ENCODE results near the gene OOSP3. TPM values are rescaled to one million over a fixed set of nuclear protein-coding genes. Genes with fewer than 3 reads are reported as not detected.

Gene OOSP3
- polyA plus RNA-seq, 1 of the 3 experiments (the other 2 are of a cell fraction), result not detected

- Histone ChIP-seq H3F3A (replicated peaks; ENCODE audit: insufficient read depth) (no peaks in the 10 kb centered on the region), H3K4me3 (ENCODE audit: low read depth in 2 of 2, low read length in 1 of 2) (no peak within 1 kb of the TSS), H2AFZ (ENCODE audit: low read depth) (no peak within 1 kb of the TSS), H3K4me2 (no peak within 1 kb of the TSS), H3K9me2 (0 out of 2 replicates have a peak, but pooled peaks cover 5% of the 10 kb centered on the region), H3K27ac (ENCODE audit: low read depth in 2 of 2, low read length in 1 of 2) (no peak within 1 kb of the TSS), H3K4me1 (ENCODE audit: control insufficient read depth in 1 of 2, insufficient read depth in 2 of 2, low read depth in 1 of 2, low read length in 1 of 2) (no peaks in the 10 kb centered on the region), H4K20me1 (ENCODE audit: insufficient read depth) (no peaks in the 10 kb centered on the region), H3K9ac (no peak within 1 kb of the TSS), H3K9me3 (0 out of 2 replicates have a peak, but pooled peaks cover 8% of the 10 kb centered on the region), H3K36me3 (replicated peaks in 1 of 2; ENCODE audit: control insufficient read depth in 1 of 2, insufficient read depth in 2 of 2, low read length in 1 of 2) (no peaks in the 10 kb centered on the region), H3K79me2 (ENCODE audit: insufficient read depth) (no peaks in the 10 kb centered on the region), H3K27me3 (ENCODE audit: insufficient read depth) (no peaks in the 10 kb centered on the region)
- no peak for DNase-seq
- TF ChIP-seq RXRA (IDR thresholded peaks at IDR 0.05; ENCODE audit: borderline replicate concordance, low read depth) (no peak), FOSL2 (IDR thresholded peaks at IDR 0.05; ENCODE audit: borderline replicate concordance, low read depth) (no peak), EZH2phosphoT487 (IDR thresholded peaks at IDR 0.05; ENCODE audit: borderline replicate concordance, low read depth) (no peak), MXI1 (IDR thresholded peaks at IDR 0.05; ENCODE audit: low read depth, low read length) (no peak), POLR2AphosphoS5 (IDR thresholded peaks at IDR 0.05; ENCODE audit: low read depth, low read length) (no peak), TAF1 (IDR thresholded peaks at IDR 0.05; ENCODE audit: borderline replicate concordance, low read depth, low read length) (no peak), RAD21 (IDR thresholded peaks at IDR 0.05; ENCODE audit: low read length) (no peak), GATA2 (CRISPR knock-in tag; IDR thresholded peaks at IDR 0.05) (no peak), JUND (IDR thresholded peaks at IDR 0.05) (no peak), MEF2A (IDR thresholded peaks at IDR 0.05; ENCODE audit: borderline replicate concordance, low read depth) (no peak)
- TF ChIP-seq, protein P1, sequence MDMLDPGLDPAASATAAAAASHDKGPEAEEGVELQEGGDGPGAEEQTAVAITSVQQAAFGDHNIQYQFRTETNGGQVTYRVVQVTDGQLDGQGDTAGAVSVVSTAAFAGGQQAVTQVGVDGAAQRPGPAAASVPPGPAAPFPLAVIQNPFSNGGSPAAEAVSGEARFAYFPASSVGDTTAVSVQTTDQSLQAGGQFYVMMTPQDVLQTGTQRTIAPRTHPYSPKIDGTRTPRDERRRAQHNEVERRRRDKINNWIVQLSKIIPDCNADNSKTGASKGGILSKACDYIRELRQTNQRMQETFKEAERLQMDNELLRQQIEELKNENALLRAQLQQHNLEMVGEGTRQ (IDR thresholded peaks at IDR 0.05; ENCODE audit: borderline replicate concordance, low read depth, low read length), result no peak
- TF ChIP-seq, protein P2, sequence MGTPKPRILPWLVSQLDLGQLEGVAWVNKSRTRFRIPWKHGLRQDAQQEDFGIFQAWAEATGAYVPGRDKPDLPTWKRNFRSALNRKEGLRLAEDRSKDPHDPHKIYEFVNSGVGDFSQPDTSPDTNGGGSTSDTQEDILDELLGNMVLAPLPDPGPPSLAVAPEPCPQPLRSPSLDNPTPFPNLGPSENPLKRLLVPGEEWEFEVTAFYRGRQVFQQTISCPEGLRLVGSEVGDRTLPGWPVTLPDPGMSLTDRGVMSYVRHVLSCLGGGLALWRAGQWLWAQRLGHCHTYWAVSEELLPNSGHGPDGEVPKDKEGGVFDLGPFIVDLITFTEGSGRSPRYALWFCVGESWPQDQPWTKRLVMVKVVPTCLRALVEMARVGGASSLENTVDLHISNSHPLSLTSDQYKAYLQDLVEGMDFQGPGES (IDR thresholded peaks at IDR 0.05; ENCODE audit: low read depth, low read length), result no peak
- ChIA-PET CTCF (interaction anchor here (1.7 kb wide), 1 partner anchor 13 kb away, joined by 4 read pairs; no protein-coding TSS in a partner anchor), POLR2A (no interaction called here)
- 5% methylated on average over 3 of the region's 3 CpGs for WGBS (ENCODE audit: low lambda C conversion rate)
Measured at GRCh38 chr11:59866397-59866796, 12.2 kb upstream of the OOSP3 start, which contains the start of gene TCN1. TSS of gene TCN1 (minus strand) at chr11:59866487. CDS start at chr11:59866470, 17 bp downstream.

DNA sequence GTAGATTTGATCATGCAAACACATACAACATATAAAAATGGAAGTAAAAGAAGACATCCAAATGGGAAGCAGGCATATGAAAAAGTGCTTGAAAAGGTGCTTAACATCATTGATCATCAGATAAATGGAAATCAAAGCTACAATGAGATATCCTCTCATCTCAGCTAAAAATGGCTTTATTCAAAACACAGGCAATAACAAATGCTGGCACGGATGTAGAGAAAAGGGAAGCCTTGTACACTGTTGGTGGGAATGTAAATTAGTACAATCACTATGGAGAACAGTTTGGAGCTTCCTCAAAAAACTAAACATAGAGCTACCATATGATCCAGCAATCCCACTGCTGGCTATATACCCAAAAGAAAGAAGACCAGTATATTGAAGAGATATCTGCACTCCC is 11.7 kb upstream of the OOSP3 start:
- no peak overlapping the region for H3K9ac ChIP-seq
- 0 out of 2 replicates have a peak, but pooled peaks cover 5% of the 10 kb centered on the region for H3K9me2 ChIP-seq
- no peak overlapping the region for H3K4me3 ChIP-seq (ENCODE audit: low read depth in 2 of 2, low read length in 1 of 2)
- H3K4me2 ChIP-seq, result no peak overlapping the region
- no peak overlapping the region for H2AFZ ChIP-seq (ENCODE audit: low read depth)
- no peaks in the 10 kb centered on the region for H4K20me1 ChIP-seq (ENCODE audit: insufficient read depth)
- H3K9me3 ChIP-seq, result 0 out of 2 replicates have a peak, but pooled peaks cover 8% of the 10 kb centered on the region
- 21% methylated on average over 1 of the region's 1 CpG for WGBS (ENCODE audit: low lambda C conversion rate)
- no peaks in the 10 kb centered on the region for H3K79me2 ChIP-seq (ENCODE audit: insufficient read depth)
- no peaks in the 10 kb centered on the region for H3K27me3 ChIP-seq (ENCODE audit: insufficient read depth)
- ChIA-PET CTCF (no interaction called here), POLR2A (no interaction called here)
- H3F3A ChIP-seq (replicated peaks; ENCODE audit: insufficient read depth), result no peaks in the 10 kb centered on the region
- no peaks in the 10 kb centered on the region for H3K36me3 ChIP-seq (replicated peaks in 1 of 2; ENCODE audit: control insufficient read depth in 1 of 2, insufficient read depth in 2 of 2, low read length in 1 of 2)
- no peak overlapping the region for H3K27ac ChIP-seq (ENCODE audit: low read depth in 2 of 2, low read length in 1 of 2)
- no peak for DNase-seq
- no peaks in the 10 kb centered on the region for H3K4me1 ChIP-seq (ENCODE audit: control insufficient read depth in 1 of 2, insufficient read depth in 2 of 2, low read depth in 1 of 2, low read length in 1 of 2)
- TF ChIP-seq EP300 (IDR thresholded peaks at IDR 0.05; ENCODE audit: borderline replicate concordance in 1 of 2, low read depth in 1 of 2, low read length in 1 of 2), result no peak
- TF ChIP-seq, protein P2 (IDR thresholded peaks at IDR 0.05; ENCODE audit: low read depth, low read length), result no peak
- TF ChIP-seq RCOR1 (IDR thresholded peaks at IDR 0.05; ENCODE audit: low read length), result no peak
- no peak for TF ChIP-seq MXI1 (IDR thresholded peaks at IDR 0.05; ENCODE audit: low read depth, low read length)
- TF ChIP-seq, protein P3, sequence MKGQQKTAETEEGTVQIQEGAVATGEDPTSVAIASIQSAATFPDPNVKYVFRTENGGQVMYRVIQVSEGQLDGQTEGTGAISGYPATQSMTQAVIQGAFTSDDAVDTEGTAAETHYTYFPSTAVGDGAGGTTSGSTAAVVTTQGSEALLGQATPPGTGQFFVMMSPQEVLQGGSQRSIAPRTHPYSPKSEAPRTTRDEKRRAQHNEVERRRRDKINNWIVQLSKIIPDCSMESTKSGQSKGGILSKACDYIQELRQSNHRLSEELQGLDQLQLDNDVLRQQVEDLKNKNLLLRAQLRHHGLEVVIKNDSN (IDR thresholded peaks at IDR 0.05; ENCODE audit: borderline replicate concordance, low read depth), result no peak
- no peak for TF ChIP-seq GABPA (IDR thresholded peaks at IDR 0.05; ENCODE audit: low read depth)
- TF ChIP-seq GATA2 (CRISPR knock-in tag; IDR thresholded peaks at IDR 0.05), result no peak
- TF ChIP-seq, protein P4, sequence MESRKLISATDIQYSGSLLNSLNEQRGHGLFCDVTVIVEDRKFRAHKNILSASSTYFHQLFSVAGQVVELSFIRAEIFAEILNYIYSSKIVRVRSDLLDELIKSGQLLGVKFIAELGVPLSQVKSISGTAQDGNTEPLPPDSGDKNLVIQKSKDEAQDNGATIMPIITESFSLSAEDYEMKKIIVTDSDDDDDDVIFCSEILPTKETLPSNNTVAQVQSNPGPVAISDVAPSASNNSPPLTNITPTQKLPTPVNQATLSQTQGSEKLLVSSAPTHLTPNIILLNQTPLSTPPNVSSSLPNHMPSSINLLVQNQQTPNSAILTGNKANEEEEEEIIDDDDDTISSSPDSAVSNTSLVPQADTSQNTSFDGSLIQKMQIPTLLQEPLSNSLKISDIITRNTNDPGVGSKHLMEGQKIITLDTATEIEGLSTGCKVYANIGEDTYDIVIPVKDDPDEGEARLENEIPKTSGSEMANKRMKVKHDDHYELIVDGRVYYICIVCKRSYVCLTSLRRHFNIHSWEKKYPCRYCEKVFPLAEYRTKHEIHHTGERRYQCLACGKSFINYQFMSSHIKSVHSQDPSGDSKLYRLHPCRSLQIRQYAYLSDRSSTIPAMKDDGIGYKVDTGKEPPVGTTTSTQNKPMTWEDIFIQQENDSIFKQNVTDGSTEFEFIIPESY (IDR thresholded peaks at IDR 0.05; ENCODE audit: borderline replicate concordance, low read depth), result no peak
- TF ChIP-seq RAD21 (IDR thresholded peaks at IDR 0.05; ENCODE audit: low read length), result no peak
- TF ChIP-seq FOXJ3 (CRISPR knock-in tag; IDR thresholded peaks at IDR 0.05), result no peak
